Sigmoid colon (tissue), 4 donors: ENCODE measurements around the gene GAMT.

Experiments used
- CTCF ChIP-seq, 4 experiments: fragments of 450-650 bp in 3 of 4; fragments of 200-600 bp in 1 of 4; IDR thresholded peaks; one replicate each; pipeline ENCODE4 v1.5.1; 2016 to 2019; ENCODE audit warnings: antibody characterized with exemption in 4 of 4, mild to moderate bottlenecking in 3 of 4, moderate library complexity in 2 of 4
- POLR2A ChIP-seq, 2 donors: fragments of 450-650 bp; IDR thresholded peaks; one replicate each; pipeline ENCODE4 v1.6.1; 2016; ENCODE audit warnings: antibody characterized with exemption in 2 of 2, mild to moderate bottlenecking in 2 of 2, moderate library complexity in 2 of 2
- POLR2AphosphoS5 ChIP-seq, 4 donors: sonication (generic); formaldehyde crosslinking; IDR thresholded peaks; one replicate each; pipeline ENCODE4 v1.6.1; 2017; ENCODE audit warnings: antibody characterized with exemption in 4 of 4

- no peak for TF ChIP-seq POLR2A (IDR thresholded peaks at IDR 0.05)
- no peak for TF ChIP-seq CTCF (IDR thresholded peaks at IDR 0.05)
- TF ChIP-seq POLR2AphosphoS5 (IDR thresholded peaks at IDR 0.05), result no peak
Observed at GRCh38 chr19:1396768-1397679, 4.3 kb downstream of the GAMT start.
